SK-N-SH treated with all-trans-retinoic acid at 6 μM for 48 hours (cell line): Measurements from ENCODE around the gene TAC4.

Experiments
- ATAC-seq: fragments of 200-7000 bp; cut with Tn5 transposase; 3 replicates; pipeline ENCODE4 v1.9.1; 2020; ENCODE audit warnings: mild to moderate bottlenecking, moderate library complexity
- ARNTL ChIP-seq: fragments of 450-650 bp; formaldehyde crosslinking; IDR thresholded peaks from 2 replicates; pipeline ENCODE4 v1.5.0; 2020; ENCODE audit warnings: low read depth, mild to moderate bottlenecking, moderate library complexity, borderline replicate concordance
- BACH2 ChIP-seq: fragments of 250-450 bp; sonication (Bioruptor Pico); IDR thresholded peaks from 2 replicates; pipeline ENCODE4 v1.9.0; 2021; ENCODE audit warnings: mild to moderate bottlenecking, borderline replicate concordance
- CREB5 ChIP-seq: fragments of 250-450 bp; sonication (Bioruptor Pico); IDR thresholded peaks from 2 replicates; pipeline ENCODE4 v1.5.1; 2020; ENCODE audit warnings: low read depth, mild to moderate bottlenecking, moderate library complexity
- CSDC2 ChIP-seq: fragments of 250-450 bp; sonication (Bioruptor Pico); IDR thresholded peaks from 2 replicates; pipeline ENCODE4 v1.5.0; 2020; ENCODE audit warnings: mild to moderate bottlenecking, moderate library complexity
- CSRNP3 ChIP-seq: fragments of 250-450 bp; sonication (Bioruptor Pico); IDR thresholded peaks from 2 replicates; pipeline ENCODE4 v1.5.1; 2021; ENCODE audit warnings: mild to moderate bottlenecking, moderate library complexity
- ESRRG ChIP-seq: fragments of 250-450 bp; sonication (Bioruptor Pico); IDR thresholded peaks from 2 replicates; pipeline ENCODE4 v1.6.1; 2021; ENCODE audit warnings: mild to moderate bottlenecking
- GLIS3 ChIP-seq: fragments of 250-450 bp; sonication (Bioruptor Pico); IDR thresholded peaks from 2 replicates; pipeline ENCODE4 v1.5.0; 2020; ENCODE audit warnings: mild to moderate bottlenecking, moderate library complexity
- ISL1 ChIP-seq: fragments of 250-450 bp; sonication (Bioruptor Pico); IDR thresholded peaks from 2 replicates; pipeline ENCODE4 v2.1.2; 2022; ENCODE audit warnings: mild to moderate bottlenecking, moderate library complexity
- OSR1 ChIP-seq: fragments of 250-450 bp; sonication (Bioruptor Pico); IDR thresholded peaks from 2 replicates; pipeline ENCODE4 v1.8.0; 2022; ENCODE audit warnings: moderate library complexity, mild to moderate bottlenecking, inconsistent platforms
- PATZ1 ChIP-seq: fragments of 250-450 bp; sonication (Bioruptor Pico); IDR thresholded peaks from 2 replicates; pipeline ENCODE4 v1.8.0; 2020; ENCODE audit warnings: mild to moderate bottlenecking, moderate library complexity, borderline replicate concordance
- POU6F1 ChIP-seq: fragments of 250-450 bp; sonication (Bioruptor Pico); IDR thresholded peaks from 2 replicates; pipeline ENCODE4 v1.8.0; 2021; ENCODE audit warnings: low read depth, mild to moderate bottlenecking, moderate library complexity, borderline replicate concordance
- PPARA ChIP-seq: fragments of 250-450 bp; sonication (Bioruptor Pico); IDR thresholded peaks from 2 replicates; pipeline ENCODE4 v1.5.0; 2020; ENCODE audit warnings: mild to moderate bottlenecking, borderline replicate concordance
- RARB ChIP-seq: fragments of 250-450 bp; sonication (Bioruptor Pico); IDR thresholded peaks from 2 replicates; pipeline ENCODE4 v1.8.0; 2021; ENCODE audit warnings: mild to moderate bottlenecking, moderate library complexity
- TCF4 ChIP-seq: fragments of 250-450 bp; sonication (Bioruptor Pico); IDR thresholded peaks from 2 replicates; pipeline ENCODE4 v1.8.0; 2021; ENCODE audit warnings: mild to moderate bottlenecking, moderate library complexity, borderline replicate concordance
- TOX ChIP-seq: fragments of 250-450 bp; sonication (Bioruptor Pico); IDR thresholded peaks from 2 replicates; pipeline ENCODE4 v1.8.0; 2021; ENCODE audit warnings: mild to moderate bottlenecking, moderate library complexity, borderline replicate concordance
- TSHZ2 ChIP-seq: fragments of 250-450 bp; sonication (Bioruptor Pico); IDR thresholded peaks from 2 replicates; pipeline ENCODE4 v1.5.0; 2020; ENCODE audit warnings: mild to moderate bottlenecking, moderate library complexity
- ZC3H10 ChIP-seq: fragments of 250-450 bp; sonication (Bioruptor Pico); IDR thresholded peaks from 2 replicates; pipeline ENCODE4 v1.5.1; 2021; ENCODE audit warnings: mild to moderate bottlenecking, moderate library complexity
- ZFP3 ChIP-seq: fragments of 250-450 bp; sonication (Bioruptor Pico); IDR thresholded peaks from 2 replicates; pipeline ENCODE4 v1.5.0; 2020; ENCODE audit warnings: mild to moderate bottlenecking, moderate library complexity
- ZFP30 ChIP-seq: fragments of 450-650 bp; formaldehyde crosslinking; IDR thresholded peaks from 2 replicates; pipeline ENCODE4 v1.5.0; 2022; ENCODE audit warnings: mild to moderate bottlenecking, moderate library complexity
- ZNF565 ChIP-seq: fragments of 450-650 bp; formaldehyde crosslinking; conservative IDR thresholded peaks from 2 replicates; pipeline ENCODE4 v1.5.0; 2020; ENCODE audit warnings: low read depth, mild to moderate bottlenecking, moderate library complexity
- ZNF70 ChIP-seq: fragments of 450-650 bp; formaldehyde crosslinking; IDR thresholded peaks from 2 replicates; pipeline ENCODE4 v1.5.0; 2020; ENCODE audit warnings: mild to moderate bottlenecking, moderate library complexity
- ZNF8 ChIP-seq: fragments of 450-650 bp; formaldehyde crosslinking; IDR thresholded peaks from 2 replicates; pipeline ENCODE4 v1.5.0; 2020; ENCODE audit warnings: mild to moderate bottlenecking, moderate library complexity

TAC4 gene

GRCh38 chr17:49789243-49789578 lies 58.7 kb downstream of the TAC4 start:
- no peak for ATAC-seq
- TF ChIP-seq PATZ1 (CRISPR knock-in tag) (no peak), TSHZ2 (CRISPR knock-in tag) (no peak), ZNF8 (no peak), CSRNP3 (CRISPR knock-in tag) (no peak), ZFP30 (CRISPR knock-in tag) (no peak), BACH2 (CRISPR knock-in tag) (no peak), ARNTL (CRISPR knock-in tag) (no peak), PPARA (CRISPR knock-in tag) (no peak), OSR1 (no peak), POU6F1 (CRISPR knock-in tag) (no peak), TOX (CRISPR knock-in tag) (no peak), RARB (CRISPR knock-in tag) (no peak), ZNF70 (CRISPR knock-in tag) (no peak), TCF4 (no peak), ESRRG (CRISPR knock-in tag) (no peak), ZC3H10 (CRISPR knock-in tag) (no peak)

- TF ChIP-seq ZC3H10 (CRISPR knock-in tag) (no peak), PPARA (CRISPR knock-in tag) (no peak), ZFP3 (CRISPR knock-in tag) (peak; percentile 46; the same call in 1 of the 2 replicates), TOX (CRISPR knock-in tag) (0 out of 2 replicates have a peak, but pooled peaks have one; percentile 20), TSHZ2 (CRISPR knock-in tag) (peak; percentile 86), BACH2 (CRISPR knock-in tag) (no peak), ISL1 (CRISPR knock-in tag) (no peak), CSRNP3 (CRISPR knock-in tag) (no peak), ZNF8 (no peak), ZFP30 (CRISPR knock-in tag) (no peak), RARB (CRISPR knock-in tag) (no peak), CSDC2 (0 out of 2 replicates have a peak, but pooled peaks have one; percentile 12), ZNF70 (CRISPR knock-in tag) (no peak), ZNF565 (CRISPR knock-in tag) (no peak), TCF4 (no peak), GLIS3 (CRISPR knock-in tag) (no peak), POU6F1 (CRISPR knock-in tag) (no peak), CREB5 (no peak)
- ATAC-seq, result peak; percentile 96
Measured at GRCh38 chr17:49788478-49789242, 59.2 kb downstream of the TAC4 start, which contains the start of gene KAT7. KAT7 (plus strand) TSS chr17:49788681; CDS start chr17:49788835, 154 bp downstream.
